ENCODE results near the gene HNF1B.
A peak's percentile ranks its signal among the peaks of the same experiment; 100 is the strongest.

HNF1B gene

DNA sequence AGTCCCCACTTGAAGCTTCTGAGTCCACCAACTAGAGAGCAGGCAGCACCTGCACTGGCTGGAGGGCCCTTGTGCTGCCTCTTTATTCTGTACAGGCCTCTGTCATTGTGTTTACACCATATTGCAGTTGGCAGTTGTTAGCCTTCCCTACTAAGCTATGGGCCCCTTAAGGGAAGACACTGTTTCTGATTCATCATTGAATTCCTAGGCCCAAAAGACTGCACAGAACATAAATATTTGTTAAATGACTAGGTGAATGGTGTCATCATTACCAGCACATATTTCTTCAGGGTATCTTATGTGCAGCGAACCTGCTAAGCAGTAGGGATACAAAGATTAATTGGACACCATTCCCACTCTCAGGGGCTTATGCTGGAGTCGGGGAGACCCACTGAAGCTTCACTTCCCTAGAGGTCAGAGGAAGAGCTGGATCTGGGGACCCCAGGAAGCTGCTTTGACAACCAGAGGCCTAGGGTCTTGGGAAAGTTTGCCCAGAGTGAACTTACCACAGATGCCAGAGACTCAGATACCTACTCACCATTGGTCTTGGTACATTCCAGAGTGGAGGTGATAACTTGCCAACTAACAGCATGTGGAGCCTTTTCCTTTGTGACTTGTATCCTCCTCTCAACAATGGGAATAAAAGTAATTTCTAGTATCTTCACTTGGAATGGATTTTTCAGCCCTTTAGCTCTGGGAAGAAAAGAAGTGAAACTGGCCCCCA is 72.9 kb downstream of the HNF1B start:
- DNase-seq (ENCODE audit: low read depth in 2 of 2): no peak

DNA sequence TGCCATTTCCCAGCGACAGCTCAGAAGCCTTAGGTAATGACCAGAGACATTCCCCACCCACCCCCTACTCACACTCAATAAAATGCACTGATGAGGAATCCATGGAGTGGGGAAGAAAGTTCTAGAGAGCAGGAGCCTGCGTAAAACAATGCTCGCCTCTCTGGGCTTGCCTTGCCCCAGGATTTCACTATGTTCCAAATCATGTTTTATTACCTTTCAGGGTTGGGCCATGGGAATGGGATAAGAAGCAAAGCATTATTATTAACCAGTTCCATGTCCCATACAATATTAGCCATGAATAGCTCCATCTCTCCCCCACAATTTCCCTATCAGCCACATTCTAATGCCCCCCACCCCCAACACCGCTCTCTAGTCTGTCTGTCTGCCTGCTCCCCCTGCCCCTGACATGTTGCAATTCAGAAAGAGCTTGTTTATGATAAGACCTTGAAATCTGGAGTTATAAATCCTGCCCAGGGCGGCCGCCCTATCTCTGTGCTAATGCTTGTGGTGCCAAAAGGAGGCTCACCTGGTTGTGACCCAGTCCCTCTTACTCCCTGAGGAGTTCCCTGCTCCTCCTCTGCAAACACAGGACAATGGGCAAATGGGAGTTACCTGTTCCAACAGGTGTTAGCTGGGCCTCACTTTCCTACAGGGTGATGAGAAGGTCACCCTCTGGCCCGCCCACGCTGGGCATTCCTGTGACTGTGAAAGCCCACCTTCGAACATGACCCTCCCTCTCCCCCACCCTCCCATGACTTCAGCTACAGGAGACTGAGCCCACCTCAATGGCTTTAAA is 73.6 kb downstream of the HNF1B start:
- DNase-seq (ENCODE audit: low read depth in 2 of 2): no peak

DNA sequence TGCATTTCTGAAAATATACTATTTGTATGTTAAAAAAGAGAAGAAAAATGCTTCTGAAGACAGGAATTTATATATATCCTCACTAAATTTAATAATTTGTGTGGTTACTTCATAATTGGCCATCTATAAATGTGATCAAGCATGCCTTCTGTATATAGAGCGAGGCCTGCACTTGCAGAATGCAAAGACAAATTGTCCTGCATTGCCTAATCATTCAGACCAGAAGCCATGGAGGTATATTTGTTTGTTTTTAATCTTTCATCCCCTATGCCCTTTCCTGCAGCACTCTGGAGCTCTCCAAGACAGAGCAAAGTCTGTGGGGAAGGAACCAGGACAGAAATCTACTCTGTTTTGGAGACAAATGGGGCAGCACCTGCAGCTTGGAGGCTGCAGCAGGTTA is 77.8 kb downstream of the HNF1B start:
- no peak for DNase-seq (ENCODE audit: low read depth in 2 of 2)

DNA sequence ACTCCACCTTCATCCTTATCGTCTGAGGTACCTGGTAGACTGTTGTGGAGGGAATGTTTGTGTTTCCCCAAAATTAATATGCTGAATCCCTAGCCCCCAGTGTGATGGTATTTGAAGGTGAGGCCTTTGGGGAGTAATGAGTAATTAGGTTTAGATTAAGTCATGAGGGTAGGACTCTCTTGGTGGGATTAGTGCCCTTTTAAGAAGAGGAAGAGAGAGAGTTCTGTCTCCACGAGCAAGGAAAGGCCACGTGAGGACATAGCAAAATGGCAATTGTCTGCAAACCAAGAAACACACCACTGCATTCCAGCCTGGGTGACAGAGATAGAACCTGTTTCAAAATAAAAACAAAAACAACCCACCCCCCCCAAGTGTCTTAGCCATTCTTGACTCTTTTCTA is 80.6 kb downstream of the HNF1B start:
- DNase-seq (ENCODE audit: low read depth in 2 of 2): no peak

DNA sequence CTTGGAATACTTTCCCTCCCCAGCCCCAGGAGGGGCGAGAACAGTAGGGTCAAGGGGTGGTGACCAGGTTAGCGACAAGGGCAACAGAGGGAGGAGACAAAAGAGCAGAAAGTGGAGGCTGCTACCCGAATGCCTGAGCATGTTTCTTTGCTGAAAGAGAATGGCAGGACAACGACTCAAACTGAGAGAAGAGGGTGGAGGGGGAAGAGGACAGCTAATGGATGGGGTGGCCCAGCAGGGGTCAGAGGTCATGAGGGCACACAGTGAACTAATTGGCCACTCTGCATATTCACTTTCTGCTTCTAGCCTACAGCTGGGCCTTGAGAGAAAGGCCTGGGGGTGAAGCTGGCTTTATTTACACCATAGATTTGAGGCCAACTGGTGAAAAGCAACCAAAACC is 82.5 kb downstream of the HNF1B start:
- no peak for DNase-seq (ENCODE audit: low read depth in 2 of 2)

DNA sequence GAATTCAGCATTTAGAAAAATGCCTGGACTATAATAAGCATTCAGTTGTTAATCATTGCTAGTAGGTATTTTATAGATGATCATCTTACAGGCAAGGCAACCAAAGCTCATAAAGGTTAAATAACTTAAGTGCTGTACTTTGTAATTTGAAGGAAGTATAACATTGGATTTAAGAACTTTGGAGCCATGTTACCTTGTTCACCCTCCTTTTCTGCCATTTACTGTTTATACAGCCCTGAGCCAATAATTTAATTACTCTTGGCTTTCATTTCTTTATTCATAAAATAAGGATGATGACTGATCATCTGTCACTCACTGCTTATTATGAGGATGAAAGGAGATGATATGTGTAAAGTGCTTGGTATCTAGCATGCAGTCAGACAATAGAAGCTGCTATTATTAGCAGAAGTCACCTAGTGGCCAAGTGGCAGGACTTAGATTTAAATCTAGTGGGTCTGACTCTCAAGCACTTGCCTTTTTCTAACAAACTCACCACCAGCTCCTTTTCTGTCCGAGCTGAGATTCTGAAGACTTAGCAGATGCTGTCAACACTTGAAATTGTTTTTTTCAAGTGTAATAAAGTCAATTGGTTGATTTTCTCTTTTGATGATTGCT is 83.4 kb downstream of the HNF1B start:
- DNase-seq (ENCODE audit: low read depth in 2 of 2): no peak

DNA sequence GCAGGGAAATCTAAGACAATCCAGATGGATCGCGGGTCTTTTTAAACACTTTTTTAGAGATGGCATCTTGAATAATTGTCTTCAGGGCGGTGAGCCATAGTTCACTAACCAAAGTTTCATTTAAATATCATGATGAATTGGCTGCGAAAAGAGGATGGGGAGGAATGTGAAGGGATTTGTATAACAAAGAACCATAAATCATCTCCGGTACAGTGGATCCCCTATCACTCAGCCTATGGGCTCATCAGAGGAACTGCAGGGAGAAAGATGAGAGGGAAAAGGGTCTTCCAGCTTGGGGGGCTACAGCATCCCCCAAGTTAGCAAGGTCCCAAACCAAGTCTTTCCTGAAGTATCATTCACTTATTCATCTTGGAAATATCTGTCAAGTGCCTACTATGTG is 84.9 kb downstream of the HNF1B start:
- DNase-seq (ENCODE audit: low read depth in 2 of 2): no peak

DNA sequence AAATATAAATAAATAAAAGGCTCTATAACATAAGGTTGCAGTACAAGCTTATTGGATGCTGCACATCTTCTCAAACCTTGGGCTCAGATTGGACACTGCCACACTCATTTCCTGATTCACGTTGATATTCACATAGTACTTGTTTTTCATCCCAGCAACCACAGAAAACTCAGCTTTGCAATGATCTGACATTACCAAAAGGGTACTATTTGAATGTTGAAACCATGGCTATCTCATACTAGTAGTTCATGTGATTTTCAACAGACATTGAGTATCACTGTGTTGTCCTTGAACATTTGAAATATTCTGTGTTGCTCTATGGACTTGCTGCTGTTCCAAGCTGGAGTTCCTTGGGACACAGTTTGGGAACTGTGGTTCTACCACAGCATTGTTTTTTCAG is 87.7 kb downstream of the HNF1B start:
- no peak for DNase-seq (ENCODE audit: low read depth in 2 of 2)

DNA sequence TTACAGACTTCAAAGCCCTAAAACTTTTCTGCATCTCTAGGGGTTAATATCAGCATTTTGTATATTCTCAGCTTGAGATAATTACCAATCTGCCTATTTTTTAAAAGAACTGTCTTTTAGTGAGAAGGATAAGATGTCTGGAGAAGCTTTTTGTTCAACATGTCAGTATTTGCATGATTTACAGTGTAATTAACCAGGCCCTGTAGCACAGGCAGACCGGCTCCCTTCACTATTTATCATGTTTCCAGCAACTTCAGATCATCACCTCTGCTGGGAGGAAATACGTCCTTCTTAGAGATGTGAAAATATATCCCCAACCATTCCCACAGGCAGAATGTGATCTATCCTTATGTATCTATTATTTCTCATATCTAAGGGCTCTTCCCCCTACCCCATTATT is 93.0 kb downstream of the HNF1B start:
- no peak for DNase-seq (ENCODE audit: low read depth in 2 of 2)

DNA sequence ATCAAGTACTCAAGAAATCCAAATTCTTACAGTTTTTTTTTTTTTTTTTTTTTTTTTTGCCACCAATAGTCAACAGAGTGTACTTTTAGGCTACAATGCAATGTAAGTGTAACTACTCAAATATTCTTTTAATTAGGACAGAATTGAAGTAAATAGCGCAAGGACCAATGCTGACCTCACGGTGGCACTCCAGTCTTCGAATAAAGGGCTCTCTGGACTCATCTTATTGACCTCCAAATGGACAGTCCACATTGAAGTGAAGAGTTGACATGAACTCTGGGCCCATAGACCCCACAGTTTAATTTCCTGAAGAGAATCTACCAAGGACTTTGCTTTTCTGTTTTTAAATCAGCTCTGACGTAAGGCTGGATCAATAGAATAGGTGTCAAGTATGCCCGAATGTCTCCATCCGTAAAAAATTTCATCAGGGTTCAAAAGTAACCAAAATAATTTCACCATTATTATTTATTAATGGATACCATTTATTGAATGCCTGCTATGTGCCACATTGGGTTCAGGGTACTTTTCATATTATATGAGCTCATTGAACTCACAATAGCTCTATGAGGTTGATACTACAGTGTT is 94.3 kb downstream of the HNF1B start:
- DNase-seq (ENCODE audit: low read depth in 2 of 2): no peak

DNA sequence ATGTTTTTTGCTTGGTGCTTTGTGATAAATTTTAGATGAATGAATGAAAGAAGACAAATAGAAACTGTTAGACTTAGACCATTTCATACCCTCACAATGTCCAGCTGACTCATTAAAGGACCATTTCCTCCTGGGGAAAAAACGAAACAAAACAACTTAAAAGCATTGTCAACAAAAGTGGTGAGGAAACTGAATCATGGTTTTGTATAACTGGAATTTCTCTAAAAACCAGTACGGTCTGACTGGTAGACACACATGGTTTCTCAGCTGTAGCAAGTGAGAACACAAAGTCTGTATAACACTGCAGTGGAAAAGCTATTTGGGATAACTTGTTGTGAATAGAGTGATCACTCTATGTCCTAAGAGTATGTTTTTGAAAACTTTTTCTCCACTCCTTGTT is 96.3 kb downstream of the HNF1B start:
- DNase-seq (ENCODE audit: low read depth in 2 of 2): no peak

DNA sequence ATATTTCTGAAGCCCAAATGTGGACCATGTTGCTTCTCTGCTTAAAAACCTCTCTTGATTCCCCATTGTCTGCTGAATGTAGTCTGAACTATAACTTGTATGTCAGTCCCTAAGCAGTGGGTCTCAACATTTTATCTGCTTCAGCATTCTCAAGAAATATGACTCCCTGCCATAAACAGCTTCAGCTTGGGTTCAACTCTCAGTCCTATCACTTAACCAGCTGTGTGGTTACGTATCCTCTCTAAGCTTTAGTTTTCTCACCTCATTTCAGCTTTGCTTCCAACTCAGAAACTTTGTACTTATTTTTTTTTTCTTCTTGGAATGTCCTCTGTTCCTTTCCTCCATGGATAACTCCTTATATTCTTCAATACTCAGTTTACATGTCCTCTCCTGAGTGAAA is 97.0 kb downstream of the HNF1B start:
- DNase-seq (ENCODE audit: low read depth in 2 of 2): no peak

DNA sequence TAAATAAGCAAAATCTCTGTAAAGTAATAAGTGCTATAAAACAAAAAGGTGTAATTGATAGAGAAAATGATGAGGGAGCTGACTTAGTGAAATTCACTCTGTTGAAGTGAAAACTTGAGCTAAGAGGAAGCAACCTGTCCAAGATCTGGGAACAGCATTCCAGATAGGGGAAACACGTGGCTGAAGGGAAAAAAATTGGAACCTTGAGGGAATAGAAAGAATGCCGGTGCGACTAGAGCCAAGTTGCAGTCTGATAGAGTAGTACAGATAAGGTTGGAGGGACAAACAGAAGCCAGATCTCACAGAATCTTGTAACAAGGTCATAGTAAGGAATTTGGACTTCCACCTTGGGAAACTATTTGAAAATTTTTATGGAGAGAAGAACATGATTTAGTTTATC is 101.0 kb downstream of the HNF1B start:
- DNase-seq (ENCODE audit: low read depth in 2 of 2): no peak

DNA sequence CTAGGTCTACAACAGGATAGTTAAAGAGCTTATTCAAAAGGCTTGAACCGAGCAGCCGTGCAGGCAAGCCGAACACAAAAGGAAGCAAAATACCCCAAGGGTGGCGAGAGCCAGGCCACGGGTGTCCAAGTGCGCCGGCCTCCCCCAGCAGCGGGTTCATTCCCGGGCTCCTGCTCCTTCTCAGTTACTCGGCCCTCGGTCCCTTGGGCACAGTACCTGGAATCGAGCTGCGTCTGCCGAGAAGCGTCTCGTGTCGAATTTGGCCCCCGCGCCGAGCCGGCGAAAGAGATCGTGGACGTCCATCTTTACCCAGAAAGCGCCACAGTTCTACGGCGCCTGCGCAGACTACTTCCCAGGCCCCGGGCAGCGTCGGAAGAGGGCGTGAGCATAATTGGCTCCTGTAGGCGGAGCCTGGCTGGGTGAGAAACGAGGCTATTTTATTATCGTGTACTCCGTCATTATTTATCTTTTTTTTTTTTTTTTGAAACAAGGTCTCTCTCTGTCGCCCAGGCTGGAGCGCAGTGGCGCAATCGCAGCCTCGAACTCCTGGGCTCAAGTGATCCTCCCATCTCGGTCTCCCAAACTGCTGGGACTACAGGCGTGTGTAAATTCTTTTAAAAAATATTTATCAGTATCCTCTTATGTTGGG is 101.6 kb downstream of the HNF1B start, which contains the start of gene DDX52:
Gene DDX52 (minus strand): TSS at position 329 of the 649 bp plus-strand sequence. CDS start 26 bp downstream, at position 303.
- peak; percentile 80 to 81 for DNase-seq (ENCODE audit: low read depth in 2 of 2)

DNA sequence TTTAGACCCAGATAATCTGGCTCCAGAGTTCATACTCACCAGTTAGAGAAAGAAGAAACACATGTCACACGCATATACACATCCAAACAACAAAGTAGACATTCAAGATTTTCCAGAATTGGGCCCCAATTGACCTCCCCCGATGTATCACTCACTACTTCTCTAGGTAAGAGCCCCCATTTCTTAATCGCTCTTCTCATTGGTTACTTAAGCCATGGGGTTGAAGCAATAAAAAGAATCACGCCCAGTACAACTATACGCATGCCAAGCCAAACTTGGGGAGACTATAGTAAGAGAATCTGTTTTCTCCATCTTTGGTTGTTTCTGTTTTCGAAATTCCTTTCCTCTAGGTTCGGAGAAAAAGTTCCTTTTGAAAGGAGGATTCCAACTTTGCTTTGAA is 102.2 kb downstream of the HNF1B start:
- no peak for DNase-seq (ENCODE audit: low read depth in 2 of 2)

DNA sequence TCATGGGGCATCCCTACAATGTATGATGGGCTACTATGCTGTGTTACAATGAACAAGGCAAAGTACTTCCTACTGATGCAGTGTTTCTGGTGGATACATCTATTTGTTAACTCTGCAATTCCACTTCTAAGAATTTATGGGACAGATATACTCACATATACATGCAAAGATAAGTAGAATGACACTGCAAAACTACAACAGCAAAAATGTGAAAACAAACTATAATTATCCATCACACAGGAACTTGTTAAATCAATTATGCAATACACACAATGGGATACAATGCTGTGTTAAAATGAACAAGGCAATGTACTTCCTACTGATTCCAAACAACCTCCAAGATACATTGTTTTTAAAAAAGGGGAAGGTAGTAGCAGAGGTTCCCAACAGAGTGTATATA is 104.8 kb downstream of the HNF1B start:
- DNase-seq (ENCODE audit: low read depth in 2 of 2): no peak

DNA sequence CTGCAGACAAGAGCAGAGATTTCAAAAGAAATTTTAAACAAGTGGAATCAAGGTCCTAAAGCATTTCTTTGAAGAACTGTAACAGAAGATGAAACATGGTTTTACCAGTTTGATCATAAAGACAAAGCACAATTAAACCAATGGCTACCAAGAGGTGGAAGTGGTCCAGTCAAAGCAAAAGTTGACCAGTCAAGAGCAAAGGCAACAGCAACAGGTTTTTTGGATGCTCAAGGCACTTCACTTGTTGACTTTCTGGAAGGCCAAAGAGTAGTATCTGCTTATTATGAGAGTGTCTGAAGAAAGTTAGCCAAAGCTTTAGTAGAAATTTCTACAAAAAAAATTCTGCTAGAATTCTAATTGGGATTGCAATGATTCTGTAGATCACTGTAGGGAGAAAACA is 106.9 kb downstream of the HNF1B start:
- DNase-seq (ENCODE audit: low read depth in 2 of 2): no peak

Data from stimulated activated CD8-positive, alpha-beta memory T cell treated with anti-CD3 and anti-CD28 coated beads, Interleukin-15, amount 100 ng/mL, for 48 hours (primary cell).